ENCODE measurements around the gene SHOX. TPM values are rescaled to one million over a fixed set of nuclear protein-coding genes. Genes with fewer than 3 reads are reported as not detected.

SHOX gene
- total RNA-seq, 1 donor: 13.4 TPM

DNA sequence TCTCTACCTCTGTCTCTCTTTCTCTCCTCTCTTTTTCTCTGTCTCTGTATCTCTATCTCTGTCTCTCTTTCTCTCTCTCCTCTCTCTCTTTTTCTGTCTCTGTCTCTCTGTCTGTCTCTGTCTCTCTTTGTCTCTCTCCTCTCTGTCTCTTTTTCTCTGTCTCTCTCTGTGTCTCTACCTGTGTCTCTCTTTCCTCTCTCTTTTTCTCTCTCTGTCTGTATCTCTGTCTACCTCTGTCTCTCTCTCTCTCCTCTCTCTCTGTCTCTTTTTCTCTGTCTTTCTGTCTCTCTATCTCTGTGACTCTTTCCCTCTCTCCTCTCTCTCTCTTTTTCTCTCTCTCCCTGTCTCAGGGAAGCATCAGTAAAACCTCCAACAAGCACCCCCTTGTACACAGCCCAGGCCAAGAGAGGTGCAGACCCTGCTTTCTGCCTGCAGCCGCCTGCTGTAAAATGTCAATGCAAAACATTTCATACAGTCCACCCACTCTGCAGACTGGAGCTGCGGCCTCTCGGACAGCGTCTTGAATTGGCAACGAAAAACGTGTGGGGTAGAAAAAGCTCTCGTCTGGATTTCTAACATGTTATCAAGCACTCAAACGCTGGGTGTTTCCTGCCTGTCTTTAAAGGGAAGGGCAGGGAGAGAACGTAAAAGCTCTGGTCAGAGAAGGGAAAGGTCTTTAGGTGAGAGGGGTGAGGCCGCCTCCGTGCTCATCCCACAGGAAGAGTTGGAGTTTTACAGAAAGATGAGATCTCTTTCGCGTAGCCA, 3.7 kb upstream of the SHOX start:
- Histone ChIP-seq H3K36me3 (ENCODE audit: insufficient read depth, low read length) (no peaks in the 10 kb centered on the region), H3K9me3 (ENCODE audit: low read depth, low read length) (no peaks in the 10 kb centered on the region), H3K4me1 (ENCODE audit: insufficient read depth, low read length) (no peaks in the 10 kb centered on the region), H3K4me3 (ENCODE audit: insufficient read depth, low read length) (peak overlapping the region; percentile 43), H3K79me2 (ENCODE audit: insufficient read depth, low read length) (no peaks in the 10 kb centered on the region), H4K20me1 (ENCODE audit: insufficient read depth, low read length) (no peaks in the 10 kb centered on the region), H3K4me2 (ENCODE audit: insufficient read depth, low read length) (peak overlapping the region; percentile 36), H3K27me3 (ENCODE audit: insufficient read depth, low read length) (peaks cover 16% of the 10 kb centered on the region), H2AFZ (ENCODE audit: low read length) (no peak overlapping the region), H3K27ac (ENCODE audit: low read depth, low read length) (no peak overlapping the region)
- TF ChIP-seq, protein P1, sequence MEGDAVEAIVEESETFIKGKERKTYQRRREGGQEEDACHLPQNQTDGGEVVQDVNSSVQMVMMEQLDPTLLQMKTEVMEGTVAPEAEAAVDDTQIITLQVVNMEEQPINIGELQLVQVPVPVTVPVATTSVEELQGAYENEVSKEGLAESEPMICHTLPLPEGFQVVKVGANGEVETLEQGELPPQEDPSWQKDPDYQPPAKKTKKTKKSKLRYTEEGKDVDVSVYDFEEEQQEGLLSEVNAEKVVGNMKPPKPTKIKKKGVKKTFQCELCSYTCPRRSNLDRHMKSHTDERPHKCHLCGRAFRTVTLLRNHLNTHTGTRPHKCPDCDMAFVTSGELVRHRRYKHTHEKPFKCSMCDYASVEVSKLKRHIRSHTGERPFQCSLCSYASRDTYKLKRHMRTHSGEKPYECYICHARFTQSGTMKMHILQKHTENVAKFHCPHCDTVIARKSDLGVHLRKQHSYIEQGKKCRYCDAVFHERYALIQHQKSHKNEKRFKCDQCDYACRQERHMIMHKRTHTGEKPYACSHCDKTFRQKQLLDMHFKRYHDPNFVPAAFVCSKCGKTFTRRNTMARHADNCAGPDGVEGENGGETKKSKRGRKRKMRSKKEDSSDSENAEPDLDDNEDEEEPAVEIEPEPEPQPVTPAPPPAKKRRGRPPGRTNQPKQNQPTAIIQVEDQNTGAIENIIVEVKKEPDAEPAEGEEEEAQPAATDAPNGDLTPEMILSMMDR (IDR thresholded peaks at IDR 0.05; ENCODE audit: extremely low read depth, low read depth, low read length): no peak
- DNase-seq (ENCODE audit: insufficient read length, low spot score, missing footprints): peak; percentile 80

DNA sequence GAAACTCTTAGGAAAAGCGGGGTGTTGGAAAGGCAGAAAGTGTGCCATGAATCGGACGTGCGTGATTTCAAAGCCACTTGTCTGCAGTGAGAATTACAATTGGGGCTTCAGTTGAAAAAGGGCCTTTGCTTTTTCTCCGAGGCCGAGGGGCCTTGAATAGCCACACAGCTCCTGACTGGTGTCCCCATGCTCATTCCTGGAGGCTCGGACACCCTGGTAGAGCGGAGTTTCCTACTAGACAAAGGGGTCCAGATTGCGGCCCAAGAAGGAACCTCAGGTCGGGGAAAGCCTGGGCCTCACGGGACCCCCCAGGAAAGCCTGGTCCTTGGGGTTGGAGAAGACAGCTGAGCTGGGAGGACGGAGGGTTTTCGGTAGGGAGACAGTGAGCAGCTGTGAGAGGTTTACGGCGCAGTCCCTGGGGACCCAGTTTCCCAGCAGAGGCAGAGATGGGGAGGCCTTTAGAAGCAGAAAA, 3.0 kb upstream of the SHOX start:
- H3K4me2 ChIP-seq (ENCODE audit: insufficient read depth, low read length): peak overlapping the region; percentile 36
- no peak overlapping the region for H3K27ac ChIP-seq (ENCODE audit: low read depth, low read length)
- H3K4me3 ChIP-seq (ENCODE audit: insufficient read depth, low read length): peak overlapping the region; percentile 43
- no peak overlapping the region for H2AFZ ChIP-seq (ENCODE audit: low read length)
- H3K27me3 ChIP-seq (ENCODE audit: insufficient read depth, low read length): peaks cover 19% of the 10 kb centered on the region
- H3K4me1 ChIP-seq (ENCODE audit: insufficient read depth, low read length): no peaks in the 10 kb centered on the region
- DNase-seq (ENCODE audit: insufficient read length, low spot score, missing footprints): peak; percentile 43
- H4K20me1 ChIP-seq (ENCODE audit: insufficient read depth, low read length): no peaks in the 10 kb centered on the region
- no peaks in the 10 kb centered on the region for H3K9me3 ChIP-seq (ENCODE audit: low read depth, low read length)
- no peaks in the 10 kb centered on the region for H3K36me3 ChIP-seq (ENCODE audit: insufficient read depth, low read length)
- TF ChIP-seq, protein P1 (IDR thresholded peaks at IDR 0.05; ENCODE audit: extremely low read depth, low read depth, low read length): no peak
- no peaks in the 10 kb centered on the region for H3K79me2 ChIP-seq (ENCODE audit: insufficient read depth, low read length)

DNA sequence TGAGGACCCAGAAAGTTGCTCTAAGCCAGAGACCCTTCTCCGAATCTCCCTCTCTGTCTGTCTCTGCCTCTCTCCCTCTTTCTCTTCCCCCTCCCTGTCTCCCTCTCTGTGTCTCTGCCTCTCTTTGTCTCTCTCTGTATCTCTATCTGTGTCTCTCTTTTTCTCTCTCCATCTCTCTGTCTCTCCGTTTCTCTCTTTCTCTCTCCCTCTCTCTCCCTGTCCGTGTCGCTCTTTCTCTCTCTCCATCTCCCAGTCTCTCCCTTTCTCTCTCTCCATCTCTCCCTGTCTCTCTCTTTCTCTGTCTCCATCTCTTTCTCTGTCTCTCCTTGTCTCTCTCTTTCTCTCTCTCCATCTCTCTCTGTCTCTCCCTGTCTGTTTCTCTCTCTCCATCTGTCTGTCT, 2.6 kb upstream of the SHOX start:
- TF ChIP-seq, protein P1 (IDR thresholded peaks at IDR 0.05; ENCODE audit: extremely low read depth, low read depth, low read length): no peak
- Histone ChIP-seq H4K20me1 (ENCODE audit: insufficient read depth, low read length) (no peaks in the 10 kb centered on the region), H3K9me3 (ENCODE audit: low read depth, low read length) (no peaks in the 10 kb centered on the region)

GRCh38 chrX:629230-630006, 1.2 kb upstream of the SHOX start:
- no peaks in the 10 kb centered on the region for H3K36me3 ChIP-seq (ENCODE audit: insufficient read depth, low read length)

More for the DNA sequence above, 2.6 kb upstream of the SHOX start:
- no peak for DNase-seq (ENCODE audit: insufficient read length, low spot score, missing footprints)
- H3K27me3 ChIP-seq (ENCODE audit: insufficient read depth, low read length): peaks cover 24% of the 10 kb centered on the region
- no peak overlapping the region for H3K4me3 ChIP-seq (ENCODE audit: insufficient read depth, low read length)
- H3K79me2 ChIP-seq (ENCODE audit: insufficient read depth, low read length): no peaks in the 10 kb centered on the region
- H3K4me1 ChIP-seq (ENCODE audit: insufficient read depth, low read length): no peaks in the 10 kb centered on the region
- no peaks in the 10 kb centered on the region for H3K36me3 ChIP-seq (ENCODE audit: insufficient read depth, low read length)
- no peak overlapping the region for H2AFZ ChIP-seq (ENCODE audit: low read length)
- no peak overlapping the region for H3K27ac ChIP-seq (ENCODE audit: low read depth, low read length)
- no peak overlapping the region for H3K4me2 ChIP-seq (ENCODE audit: insufficient read depth, low read length)

More at GRCh38 chrX:629230-630006, 1.2 kb upstream of the SHOX start:
- H4K20me1 ChIP-seq (ENCODE audit: insufficient read depth, low read length): no peaks in the 10 kb centered on the region
- no peak overlapping the region for H3K27ac ChIP-seq (ENCODE audit: low read depth, low read length)
- H2AFZ ChIP-seq (ENCODE audit: low read length): no peak overlapping the region
- H3K4me3 ChIP-seq (ENCODE audit: insufficient read depth, low read length): peak overlapping the region; percentile 60
- H3K9me3 ChIP-seq (ENCODE audit: low read depth, low read length): no peaks in the 10 kb centered on the region
- H3K79me2 ChIP-seq (ENCODE audit: insufficient read depth, low read length): no peaks in the 10 kb centered on the region
- no peaks in the 10 kb centered on the region for H3K4me1 ChIP-seq (ENCODE audit: insufficient read depth, low read length)
- DNase-seq (ENCODE audit: insufficient read length, low spot score, missing footprints): peak; percentile 78
- peaks cover 25% of the 10 kb centered on the region for H3K27me3 ChIP-seq (ENCODE audit: insufficient read depth, low read length)
- H3K4me2 ChIP-seq (ENCODE audit: insufficient read depth, low read length): peak overlapping the region; percentile 23
- TF ChIP-seq, protein P1 (IDR thresholded peaks at IDR 0.05; ENCODE audit: extremely low read depth, low read depth, low read length): no peak
